Loucy (cell line): ENCODE measurements around the gene JOSD1.
A peak's percentile ranks its signal among the peaks of the same experiment; 100 is the strongest.

Experiments
- H2AFZ ChIP-seq: fragments of 200-600 bp; sonication (generic); 2 replicates; pipeline ENCODE4 v1.6.0; 2016; ENCODE audit warnings: antibody characterized with exemption, mild to moderate bottlenecking, low read length, moderate library complexity
- H3F3A ChIP-seq: fragments of 200-600 bp; 2 replicates; pipeline ENCODE4 v1.6.0; 2016; ENCODE audit warnings: antibody characterized with exemption, low read depth, mild to moderate bottlenecking
- H3K27me3 ChIP-seq: fragments of 200-600 bp; sonication (generic); 2 replicates; pipeline ENCODE4 v1.6.1; 2014; ENCODE audit warnings: low read length, mild to moderate bottlenecking; ENCODE audit not compliant: insufficient read depth, poor library complexity, severe bottlenecking
- H3K36me3 ChIP-seq: fragments of 200-600 bp; sonication (generic); 2 replicates; pipeline ENCODE4 v1.6.1; 2016; ENCODE audit warnings: low read length; ENCODE audit not compliant: insufficient read depth
- H3K4me1 ChIP-seq: fragments of 200-600 bp; sonication (generic); 2 replicates; pipeline ENCODE4 v1.5.1; 2014; ENCODE audit warnings: low read length, mild to moderate bottlenecking; ENCODE audit not compliant: insufficient read depth, poor library complexity, severe bottlenecking
- H3K4me2 ChIP-seq: fragments of 200-600 bp; sonication (generic); 2 replicates; pipeline ENCODE4 v1.6.0; 2014; ENCODE audit warnings: antibody characterized with exemption, low read length, low read depth, mild to moderate bottlenecking; ENCODE audit not compliant: poor library complexity, severe bottlenecking
- H3K4me3 ChIP-seq: fragments of 200-600 bp; sonication (generic); 2 replicates; pipeline ENCODE4 v1.5.1; 2014; ENCODE audit warnings: low read length, mild to moderate bottlenecking, mixed read lengths; ENCODE audit not compliant: poor library complexity, severe bottlenecking
- H3K79me2 ChIP-seq: fragments of 200-600 bp; sonication (generic); 2 replicates; pipeline ENCODE4 v1.6.1; 2014; ENCODE audit warnings: low read length; ENCODE audit not compliant: insufficient read depth
- H3K9ac ChIP-seq: fragments of 200-600 bp; sonication (generic); 2 replicates; pipeline ENCODE4 v1.6.0; 2014; ENCODE audit warnings: mild to moderate bottlenecking, low read depth, low read length, moderate library complexity; ENCODE audit not compliant: poor library complexity, severe bottlenecking
- H3K9me2 ChIP-seq: fragments of 200-600 bp; sonication (generic); replicated peaks from 2 replicates; pipeline ENCODE4 v1.6.1; 2016; ENCODE audit warnings: low read depth, low read length, mixed read lengths
- H3K9me3 ChIP-seq: fragments of 200-600 bp; sonication (generic); 2 replicates; pipeline ENCODE4 v1.6.1; 2014; ENCODE audit warnings: mild to moderate bottlenecking, antibody characterized with exemption, low read length, low read depth; ENCODE audit not compliant: insufficient read depth
- H4K20me1 ChIP-seq: fragments of 200-600 bp; sonication (generic); 2 replicates; pipeline ENCODE4 v1.6.0; 2014; ENCODE audit warnings: antibody characterized with exemption, low read length, mild to moderate bottlenecking; ENCODE audit not compliant: insufficient read depth, poor library complexity, severe bottlenecking
- EZH2phosphoT487 ChIP-seq: fragments of 200-600 bp; IDR thresholded peaks from 2 replicates; pipeline ENCODE4 v1.6.1; 2018; ENCODE audit warnings: antibody characterized with exemption, mild to moderate bottlenecking, moderate library complexity, borderline replicate concordance
- TF ChIP-seq, protein P1 (sequence below): fragments of 200-600 bp; sonication (generic); conservative IDR thresholded peaks from 2 replicates; pipeline ENCODE4 v1.5.1; 2014; ENCODE audit warnings: mild to moderate bottlenecking, antibody characterized with exemption, low read length

JOSD1 gene

DNA sequence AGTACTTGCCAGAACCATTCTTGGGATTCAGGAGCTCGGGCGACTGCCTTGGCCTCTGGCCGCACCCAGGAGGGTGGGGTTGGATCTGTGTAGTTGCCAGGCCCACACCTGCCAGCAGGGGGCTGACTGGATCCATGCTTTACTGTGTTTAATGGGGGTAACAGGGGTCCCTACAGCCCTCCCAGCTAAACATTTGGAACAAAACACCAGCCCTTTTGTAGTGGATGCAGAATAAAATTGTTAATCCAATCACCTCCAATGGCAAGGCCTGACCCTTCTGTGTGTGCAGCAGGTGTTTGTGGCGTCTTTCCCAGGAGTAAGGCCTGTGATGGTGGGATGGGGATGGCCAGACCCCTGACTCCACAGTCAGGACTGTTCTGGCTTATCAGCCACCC is 32.6 kb upstream of the JOSD1 start:
- Histone ChIP-seq H3K9me3 (no peaks in the 10 kb centered on the region), H3K9ac (no peak overlapping the region), H4K20me1 (peaks cover 3% of the 10 kb centered on the region), H3K4me2 (no peak overlapping the region), H3K9me2 (no peaks in the 10 kb centered on the region), H3F3A (no peaks in the 10 kb centered on the region), H3K4me3 (no peak overlapping the region), H3K27me3 (no peaks in the 10 kb centered on the region), H2AFZ (no peak overlapping the region), H3K79me2 (no peaks in the 10 kb centered on the region), H3K36me3 (peaks cover 82% of the 10 kb centered on the region; the same call in 1 of the 2 replicates), H3K4me1 (no peaks in the 10 kb centered on the region)
- TF ChIP-seq, protein P1, sequence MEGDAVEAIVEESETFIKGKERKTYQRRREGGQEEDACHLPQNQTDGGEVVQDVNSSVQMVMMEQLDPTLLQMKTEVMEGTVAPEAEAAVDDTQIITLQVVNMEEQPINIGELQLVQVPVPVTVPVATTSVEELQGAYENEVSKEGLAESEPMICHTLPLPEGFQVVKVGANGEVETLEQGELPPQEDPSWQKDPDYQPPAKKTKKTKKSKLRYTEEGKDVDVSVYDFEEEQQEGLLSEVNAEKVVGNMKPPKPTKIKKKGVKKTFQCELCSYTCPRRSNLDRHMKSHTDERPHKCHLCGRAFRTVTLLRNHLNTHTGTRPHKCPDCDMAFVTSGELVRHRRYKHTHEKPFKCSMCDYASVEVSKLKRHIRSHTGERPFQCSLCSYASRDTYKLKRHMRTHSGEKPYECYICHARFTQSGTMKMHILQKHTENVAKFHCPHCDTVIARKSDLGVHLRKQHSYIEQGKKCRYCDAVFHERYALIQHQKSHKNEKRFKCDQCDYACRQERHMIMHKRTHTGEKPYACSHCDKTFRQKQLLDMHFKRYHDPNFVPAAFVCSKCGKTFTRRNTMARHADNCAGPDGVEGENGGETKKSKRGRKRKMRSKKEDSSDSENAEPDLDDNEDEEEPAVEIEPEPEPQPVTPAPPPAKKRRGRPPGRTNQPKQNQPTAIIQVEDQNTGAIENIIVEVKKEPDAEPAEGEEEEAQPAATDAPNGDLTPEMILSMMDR, result peak; percentile 90
- no peak for TF ChIP-seq EZH2phosphoT487

DNA sequence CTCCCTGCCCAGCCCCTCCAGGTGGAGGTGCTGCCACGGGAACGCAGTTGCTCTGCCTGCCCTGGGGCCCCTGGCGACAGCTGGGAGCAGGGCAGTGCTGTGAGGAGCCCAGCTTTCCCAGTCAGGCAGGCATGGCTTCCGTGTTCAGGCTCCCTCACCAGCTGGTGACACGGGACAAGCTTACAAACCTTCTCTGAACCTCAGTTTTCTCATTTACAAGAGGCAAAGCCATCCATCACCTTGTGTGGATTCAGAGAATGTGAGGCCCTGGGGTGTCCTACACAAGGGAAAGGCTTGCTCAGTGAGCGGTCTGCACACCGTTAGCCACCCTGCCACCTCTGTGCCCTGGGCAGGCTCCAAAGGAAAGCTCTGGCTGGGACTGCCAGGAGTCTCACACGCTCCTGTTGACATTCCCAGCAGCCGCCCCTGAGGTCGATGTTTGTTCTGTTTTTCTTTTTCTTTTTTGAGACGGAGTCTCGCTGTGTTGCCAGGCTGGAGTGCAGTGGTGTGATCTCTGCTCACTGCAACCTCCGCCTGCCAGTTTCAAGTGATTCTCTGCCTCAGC is 31.6 kb upstream of the JOSD1 start:
- TF ChIP-seq, protein P1, result no peak
- TF ChIP-seq EZH2phosphoT487, result no peak
- H3F3A ChIP-seq, result no peaks in the 10 kb centered on the region
- no peaks in the 10 kb centered on the region for H3K27me3 ChIP-seq
- no peak overlapping the region for H2AFZ ChIP-seq
- H3K9me2 ChIP-seq, result no peaks in the 10 kb centered on the region
- no peaks in the 10 kb centered on the region for H3K79me2 ChIP-seq
- H4K20me1 ChIP-seq, result peaks cover 3% of the 10 kb centered on the region
- H3K4me3 ChIP-seq, result no peak overlapping the region
- H3K9me3 ChIP-seq, result no peaks in the 10 kb centered on the region
- H3K4me1 ChIP-seq, result no peaks in the 10 kb centered on the region
- H3K9ac ChIP-seq, result no peak overlapping the region
- peaks cover 82% of the 10 kb centered on the region; the same call in 1 of the 2 replicates for H3K36me3 ChIP-seq
- no peak overlapping the region for H3K4me2 ChIP-seq

- Histone ChIP-seq H4K20me1 (peaks cover 3% of the 10 kb centered on the region), H2AFZ (no peak overlapping the region), H3K4me2 (no peak overlapping the region), H3K9ac (no peak overlapping the region), H3K4me3 (no peak overlapping the region), H3K27me3 (no peaks in the 10 kb centered on the region), H3K79me2 (no peaks in the 10 kb centered on the region), H3K9me2 (no peaks in the 10 kb centered on the region), H3K9me3 (no peaks in the 10 kb centered on the region), H3F3A (no peaks in the 10 kb centered on the region), H3K36me3 (peaks cover 82% of the 10 kb centered on the region; the same call in 1 of the 2 replicates), H3K4me1 (no peaks in the 10 kb centered on the region)
- no peak for TF ChIP-seq EZH2phosphoT487
- TF ChIP-seq, protein P1, result no peak
Measured at GRCh38 chr22:38731703-38732161, 31.0 kb upstream of the JOSD1 start.
